ENCODE measurements around the gene FNBP1L. TPM values are rescaled to one million over a fixed set of nuclear protein-coding genes. Genes with fewer than 3 reads are reported as not detected.

Gene FNBP1L
- polyA plus RNA-seq, 1 donor (not counting 4 experiments of a cell fraction or from before 2014, with no cell fraction given), result 22.9 TPM

GRCh38 chr1:93559045-93559444 is 111.1 kb downstream of the FNBP1L start:
- DNase-seq (ENCODE audit: low read depth, low spot score), result no peak
- peaks cover 18 to 34% of the 10 kb centered on the region in 2 experiments for H3K36me3 ChIP-seq (ENCODE audit: control insufficient read depth in 2 of 2, extremely low read depth in 1 of 2, insufficient read depth in 2 of 2, low read length in 2 of 2)

GRCh38 chr1:93559695-93560094 is 111.8 kb downstream of the FNBP1L start:
- H2AFZ ChIP-seq (ENCODE audit: control insufficient read depth, low read length), result no peak overlapping the region
- H3K27ac ChIP-seq (ENCODE audit: control insufficient read depth, insufficient read depth, low read length), result no peak overlapping the region
- dilution Hi-C loops (cut with MboI; ENCODE audit: extremely low pct_ligation_motif_present, low sequenced_read_pairs), result no loop called here
- H3K79me2 ChIP-seq (ENCODE audit: control insufficient read depth, insufficient read depth, low read length), result peaks cover 2% of the 10 kb centered on the region
- H4K20me1 ChIP-seq (ENCODE audit: control insufficient read depth, extremely low read depth, insufficient read depth, low read length), result no peaks in the 10 kb centered on the region
- peak; percentile 53 for FAIRE-seq
- H3K9me1 ChIP-seq (ENCODE audit: control insufficient read depth, extremely low read depth, insufficient read depth, low read length), result no peaks in the 10 kb centered on the region
- H3K4me3 ChIP-seq (ENCODE audit: control insufficient read depth in 2 of 3, extremely low read depth in 1 of 3, insufficient read depth in 2 of 3, low read depth in 1 of 3, low read length in 3 of 3), result no peak overlapping the region
- TF ChIP-seq EZH2 (IDR thresholded peaks at IDR 0.05; ENCODE audit: low read length), result no peak
- TF ChIP-seq CTCF (optimal IDR thresholded peaks at IDR 0.05 in 1 of 3, IDR thresholded peaks at IDR 0.05 in 1 of 3, conservative IDR thresholded peaks at IDR 0.05 in 1 of 3; ENCODE audit: extremely low read depth in 1 of 3, insufficient read depth in 2 of 3, low read length in 3 of 3), result no peak
- H3K27me3 ChIP-seq (ENCODE audit: control insufficient read depth, extremely low read depth, insufficient read depth, low read length), result no peaks in the 10 kb centered on the region
- no peak overlapping the region for H3K9ac ChIP-seq (ENCODE audit: control insufficient read depth, extremely low read depth, insufficient read depth, low read length)
- peaks cover 20 to 34% of the 10 kb centered on the region in 2 experiments for H3K36me3 ChIP-seq (ENCODE audit: control insufficient read depth in 2 of 2, extremely low read depth in 1 of 2, insufficient read depth in 2 of 2, low read length in 2 of 2)
- H3K9me3 ChIP-seq (ENCODE audit: control insufficient read depth, low read depth, low read length), result no peaks in the 10 kb centered on the region
- no peak for DNase-seq (ENCODE audit: low read depth, low spot score)
- H3K4me1 ChIP-seq (ENCODE audit: control insufficient read depth, extremely low read depth, insufficient read depth, low read length), result no peaks in the 10 kb centered on the region
- H3K4me2 ChIP-seq (ENCODE audit: control insufficient read depth, extremely low read depth, insufficient read depth, low read depth, low read length), result no peak overlapping the region

More at GRCh38 chr1:93559045-93559444, 111.1 kb downstream of the FNBP1L start:
- Histone ChIP-seq H3K4me2 (ENCODE audit: control insufficient read depth, extremely low read depth, insufficient read depth, low read depth, low read length) (no peak overlapping the region), H2AFZ (ENCODE audit: control insufficient read depth, low read length) (no peak overlapping the region), H3K79me2 (ENCODE audit: control insufficient read depth, insufficient read depth, low read length) (peaks cover 2% of the 10 kb centered on the region), H3K4me1 (ENCODE audit: control insufficient read depth, extremely low read depth, insufficient read depth, low read length) (no peaks in the 10 kb centered on the region), H4K20me1 (ENCODE audit: control insufficient read depth, extremely low read depth, insufficient read depth, low read length) (no peaks in the 10 kb centered on the region), H3K9me3 (ENCODE audit: control insufficient read depth, low read depth, low read length) (no peaks in the 10 kb centered on the region), H3K27ac (ENCODE audit: control insufficient read depth, insufficient read depth, low read length) (no peak overlapping the region), H3K9ac (ENCODE audit: control insufficient read depth, extremely low read depth, insufficient read depth, low read length) (no peak overlapping the region), H3K9me1 (ENCODE audit: control insufficient read depth, extremely low read depth, insufficient read depth, low read length) (no peaks in the 10 kb centered on the region), H3K4me3 (ENCODE audit: control insufficient read depth in 2 of 3, extremely low read depth in 1 of 3, insufficient read depth in 2 of 3, low read depth in 1 of 3, low read length in 3 of 3) (no peak overlapping the region), H3K27me3 (ENCODE audit: control insufficient read depth, extremely low read depth, insufficient read depth, low read length) (no peaks in the 10 kb centered on the region)
- FAIRE-seq, result no peak
- dilution Hi-C loops (cut with MboI; ENCODE audit: extremely low pct_ligation_motif_present, low sequenced_read_pairs), result no loop called here
- TF ChIP-seq EZH2 (IDR thresholded peaks at IDR 0.05; ENCODE audit: low read length), result no peak
- TF ChIP-seq CTCF (optimal IDR thresholded peaks at IDR 0.05 in 1 of 3, IDR thresholded peaks at IDR 0.05 in 1 of 3, conservative IDR thresholded peaks at IDR 0.05 in 1 of 3; ENCODE audit: extremely low read depth in 1 of 3, insufficient read depth in 2 of 3, low read length in 3 of 3), result no peak
